HS-27A (cell line): ENCODE data around the gene SLX1A.
"Not testable (repeated sequence)": the region's sequence is repeated elsewhere in the genome, so short reads cannot be mapped to it uniquely, and the experiment has no call there.

Source experiments
- DNase-seq: peaks from one replicate; pipeline ENCODE4 v3.0.0-alpha.2; 2012; ENCODE audit warnings: low read depth, missing footprints

Gene SLX1A

GRCh38 chr16:30193615-30194014 lies at the start of gene SLX1A, which contains the start of gene BOLA2B:
Gene SLX1A, plus strand, starts transcription at chr16:30193875. Its CDS starts 210 bp downstream, at chr16:30194085.
Gene BOLA2B, minus strand, starts transcription at chr16:30193666. Its CDS starts 71 bp downstream, at chr16:30193595.
- not testable (repeated sequence) for DNase-seq

- no peak for DNase-seq
Measured at GRCh38 chr16:30144017-30144416, 49.7 kb upstream of the SLX1A start.

- no peak for DNase-seq
Measured at GRCh38 chr16:30144917-30145316, 48.8 kb upstream of the SLX1A start.

- DNase-seq, result no peak
Measured at GRCh38 chr16:30145657-30146056, 48.0 kb upstream of the SLX1A start.

- no peak for DNase-seq
Measured at GRCh38 chr16:30147843-30148510, 45.7 kb upstream of the SLX1A start.

- DNase-seq, result no peak
Measured at GRCh38 chr16:30149250-30149930, 44.3 kb upstream of the SLX1A start.

GRCh38 chr16:30151091-30151490 lies 42.6 kb upstream of the SLX1A start:
- DNase-seq, result no peak

GRCh38 chr16:30152517-30152916 lies 41.2 kb upstream of the SLX1A start:
- DNase-seq, result no peak

- no peak for DNase-seq
Measured at GRCh38 chr16:30155188-30155587, 38.5 kb upstream of the SLX1A start.

- DNase-seq, result no peak
Measured at GRCh38 chr16:30157214-30157613, 36.5 kb upstream of the SLX1A start.

GRCh38 chr16:30163538-30163937 lies 30.1 kb upstream of the SLX1A start:
- DNase-seq, result no peak

GRCh38 chr16:30166202-30166902 lies 27.3 kb upstream of the SLX1A start:
- no peak for DNase-seq

GRCh38 chr16:30168746-30169145 lies 24.9 kb upstream of the SLX1A start:
- DNase-seq, result not testable (repeated sequence)

GRCh38 chr16:30169416-30169815 lies 24.3 kb upstream of the SLX1A start:
- not testable (repeated sequence) for DNase-seq

GRCh38 chr16:30170145-30170544 lies 23.5 kb upstream of the SLX1A start:
- not testable (repeated sequence) for DNase-seq

GRCh38 chr16:30173054-30173453 lies 20.6 kb upstream of the SLX1A start:
- DNase-seq, result no peak

GRCh38 chr16:30176876-30177275 lies 16.8 kb upstream of the SLX1A start:
- DNase-seq, result not testable (repeated sequence)

GRCh38 chr16:30179195-30179594 lies 14.5 kb upstream of the SLX1A start:
- no peak for DNase-seq

GRCh38 chr16:30179931-30180330 lies 13.7 kb upstream of the SLX1A start:
- DNase-seq, result no peak

GRCh38 chr16:30180741-30181140 lies 12.9 kb upstream of the SLX1A start:
- DNase-seq, result no peak

GRCh38 chr16:30183233-30184095 lies 10.2 kb upstream of the SLX1A start, which contains the start of gene CORO1A:
Gene CORO1A, plus strand, starts transcription at chr16:30183602. Its CDS starts 1,608 bp downstream, at chr16:30185210.
- peak; percentile 19 for DNase-seq
